ENCODE data around the gene ZNF32. TPM values are rescaled to one million over a fixed set of nuclear protein-coding genes. Genes with fewer than 3 reads are reported as not detected.

The ZNF32 gene
- total RNA-seq, 1 donor from 2014 or later = 39.9 TPM

DNA sequence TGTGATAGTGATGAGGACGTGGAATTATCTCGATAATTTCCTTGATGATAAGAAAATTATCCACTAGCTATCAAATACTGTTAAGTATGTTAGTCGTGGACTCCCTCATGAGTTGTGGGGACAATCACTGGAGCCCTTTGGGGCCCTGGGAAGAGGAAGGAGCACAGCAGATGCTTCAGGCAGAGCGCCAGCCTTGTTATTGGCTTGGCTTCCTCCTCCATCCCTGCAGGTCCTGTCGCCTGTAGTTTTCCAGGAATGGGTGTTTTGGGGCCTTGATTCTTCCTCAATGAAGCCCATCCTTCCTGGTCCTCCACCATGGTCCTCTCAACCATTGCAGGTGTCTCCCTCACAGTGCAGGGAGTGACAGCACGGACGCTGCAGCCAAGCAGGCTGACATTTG is 32.5 kb upstream of the ZNF32 start:
- Mint-ChIP-seq H3K9me3 (peaks cover 9% of the 10 kb centered on the region), H3K4me3 (no peak overlapping the region), H3K4me1 (no peaks in the 10 kb centered on the region), H3K36me3 (ENCODE audit: low read depth) (no peaks in the 10 kb centered on the region), H3K27ac (ENCODE audit: unreplicated experiment) (no peak overlapping the region), H3K27me3 (ENCODE audit: low read depth) (peaks cover 14% of the 10 kb centered on the region)
- TF ChIP-seq, protein P1, sequence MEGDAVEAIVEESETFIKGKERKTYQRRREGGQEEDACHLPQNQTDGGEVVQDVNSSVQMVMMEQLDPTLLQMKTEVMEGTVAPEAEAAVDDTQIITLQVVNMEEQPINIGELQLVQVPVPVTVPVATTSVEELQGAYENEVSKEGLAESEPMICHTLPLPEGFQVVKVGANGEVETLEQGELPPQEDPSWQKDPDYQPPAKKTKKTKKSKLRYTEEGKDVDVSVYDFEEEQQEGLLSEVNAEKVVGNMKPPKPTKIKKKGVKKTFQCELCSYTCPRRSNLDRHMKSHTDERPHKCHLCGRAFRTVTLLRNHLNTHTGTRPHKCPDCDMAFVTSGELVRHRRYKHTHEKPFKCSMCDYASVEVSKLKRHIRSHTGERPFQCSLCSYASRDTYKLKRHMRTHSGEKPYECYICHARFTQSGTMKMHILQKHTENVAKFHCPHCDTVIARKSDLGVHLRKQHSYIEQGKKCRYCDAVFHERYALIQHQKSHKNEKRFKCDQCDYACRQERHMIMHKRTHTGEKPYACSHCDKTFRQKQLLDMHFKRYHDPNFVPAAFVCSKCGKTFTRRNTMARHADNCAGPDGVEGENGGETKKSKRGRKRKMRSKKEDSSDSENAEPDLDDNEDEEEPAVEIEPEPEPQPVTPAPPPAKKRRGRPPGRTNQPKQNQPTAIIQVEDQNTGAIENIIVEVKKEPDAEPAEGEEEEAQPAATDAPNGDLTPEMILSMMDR (conservative IDR thresholded peaks at IDR 0.05) = no peak
- no peak for DNase-seq (ENCODE audit: low read depth, low spot score)

DNA sequence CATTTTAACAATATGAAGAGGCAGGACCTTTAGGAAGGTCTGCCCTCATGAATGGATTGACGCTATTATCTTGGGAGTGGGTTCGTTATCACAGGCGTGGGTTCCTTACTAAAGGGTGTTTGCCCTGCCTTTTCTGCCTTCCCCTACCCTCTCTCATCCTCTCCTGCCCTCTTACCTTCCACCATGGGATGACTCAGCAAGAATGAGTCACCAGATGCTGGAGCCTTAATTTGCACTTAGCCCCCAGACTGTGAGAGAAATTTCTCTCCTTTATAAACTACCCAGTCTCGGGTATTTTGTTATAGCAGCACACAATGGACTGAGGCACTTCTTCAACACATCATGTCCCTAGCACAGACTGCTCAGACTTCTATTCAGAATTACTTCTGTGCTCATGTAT is 31.4 kb upstream of the ZNF32 start:
- TF ChIP-seq, protein P1 (conservative IDR thresholded peaks at IDR 0.05) = no peak
- no peaks in the 10 kb centered on the region for H3K4me1 Mint-ChIP-seq
- H3K36me3 Mint-ChIP-seq (ENCODE audit: low read depth) = no peaks in the 10 kb centered on the region
- DNase-seq (ENCODE audit: low read depth, low spot score) = no peak
- H3K27ac Mint-ChIP-seq (ENCODE audit: unreplicated experiment) = no peak overlapping the region
- H3K27me3 Mint-ChIP-seq (ENCODE audit: low read depth) = peaks cover 14% of the 10 kb centered on the region
- peaks cover 9% of the 10 kb centered on the region for H3K9me3 Mint-ChIP-seq
- H3K4me3 Mint-ChIP-seq = no peak overlapping the region

DNA sequence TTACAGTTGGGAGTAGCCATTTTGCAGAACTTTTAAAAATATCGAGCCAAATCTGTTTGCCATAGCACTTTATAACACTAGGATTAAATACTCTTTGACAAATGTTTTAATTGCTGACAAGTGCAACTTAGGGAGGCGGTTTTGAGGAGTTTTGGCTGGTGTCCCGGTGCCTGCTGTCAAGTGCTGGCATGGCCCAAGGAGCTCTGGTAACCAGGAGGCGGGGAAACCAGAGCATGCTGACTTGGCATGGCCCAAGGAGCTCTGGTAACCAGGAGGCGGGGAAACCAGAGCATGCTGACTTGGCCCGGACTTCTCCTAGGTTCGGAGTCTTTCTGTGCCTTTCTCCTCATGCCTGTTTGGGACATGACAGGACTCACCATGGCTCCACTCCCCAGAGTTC is 30.8 kb upstream of the ZNF32 start:
- Mint-ChIP-seq H3K4me3 (no peak overlapping the region), H3K36me3 (ENCODE audit: low read depth) (no peaks in the 10 kb centered on the region), H3K27me3 (ENCODE audit: low read depth) (peaks cover 14% of the 10 kb centered on the region), H3K4me1 (no peaks in the 10 kb centered on the region), H3K9me3 (peaks cover 9% of the 10 kb centered on the region), H3K27ac (ENCODE audit: unreplicated experiment) (no peak overlapping the region)
- no peak for DNase-seq (ENCODE audit: low read depth, low spot score)
- TF ChIP-seq, protein P1 (conservative IDR thresholded peaks at IDR 0.05) = no peak

DNA sequence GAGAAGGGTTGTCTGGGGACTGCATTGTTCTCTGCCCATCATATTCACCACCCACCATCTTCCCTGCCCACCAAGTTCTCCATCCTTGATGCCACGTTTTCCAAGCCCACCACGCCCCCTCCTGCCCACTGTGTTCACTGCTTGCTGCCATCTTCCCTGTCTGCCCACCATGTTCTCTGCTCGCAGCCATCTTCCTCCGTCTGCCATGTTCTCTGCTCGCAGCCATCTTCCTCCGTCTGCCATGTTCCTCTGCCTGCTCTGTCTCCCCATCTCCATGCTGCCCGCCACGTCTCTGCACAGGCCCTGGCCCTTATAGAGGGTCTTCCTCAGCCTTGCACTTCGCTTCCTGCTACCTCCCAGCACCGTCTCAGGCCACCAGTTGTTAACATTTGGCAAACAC is 30.0 kb upstream of the ZNF32 start:
- Mint-ChIP-seq H3K27me3 (ENCODE audit: low read depth) (peaks cover 12% of the 10 kb centered on the region), H3K4me3 (no peak overlapping the region), H3K4me1 (no peaks in the 10 kb centered on the region), H3K36me3 (ENCODE audit: low read depth) (no peaks in the 10 kb centered on the region), H3K27ac (ENCODE audit: unreplicated experiment) (no peak overlapping the region), H3K9me3 (peaks cover 7% of the 10 kb centered on the region)
- TF ChIP-seq, protein P1 (conservative IDR thresholded peaks at IDR 0.05) = no peak
- DNase-seq (ENCODE audit: low read depth, low spot score) = no peak

DNA sequence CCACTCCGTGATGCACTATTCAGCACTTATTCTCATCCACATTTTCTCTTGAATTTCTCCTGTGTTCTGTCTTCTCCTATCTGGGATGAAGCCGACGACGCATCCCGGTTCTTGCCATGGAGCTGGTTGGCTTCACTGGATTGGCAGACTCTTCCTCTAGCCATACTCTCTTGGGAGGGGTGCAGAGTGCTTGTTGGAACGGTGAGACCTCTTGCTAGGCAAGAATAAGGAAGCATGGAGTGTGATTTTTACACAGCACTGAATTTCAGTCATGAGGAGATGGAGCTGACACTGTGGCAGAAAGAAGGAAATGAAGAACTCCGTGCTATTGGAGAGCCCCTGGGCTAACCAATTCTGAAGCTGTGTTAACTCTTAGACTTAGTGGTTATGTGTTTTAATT is 28.2 kb upstream of the ZNF32 start:
- no peaks in the 10 kb centered on the region for H3K27me3 Mint-ChIP-seq (ENCODE audit: low read depth)
- H3K4me3 Mint-ChIP-seq = no peak overlapping the region
- H3K9me3 Mint-ChIP-seq = no peaks in the 10 kb centered on the region
- no peaks in the 10 kb centered on the region for H3K4me1 Mint-ChIP-seq
- H3K36me3 Mint-ChIP-seq (ENCODE audit: low read depth) = no peaks in the 10 kb centered on the region
- DNase-seq (ENCODE audit: low read depth, low spot score) = no peak
- no peak overlapping the region for H3K27ac Mint-ChIP-seq (ENCODE audit: unreplicated experiment)
- TF ChIP-seq, protein P1 (conservative IDR thresholded peaks at IDR 0.05) = no peak

DNA sequence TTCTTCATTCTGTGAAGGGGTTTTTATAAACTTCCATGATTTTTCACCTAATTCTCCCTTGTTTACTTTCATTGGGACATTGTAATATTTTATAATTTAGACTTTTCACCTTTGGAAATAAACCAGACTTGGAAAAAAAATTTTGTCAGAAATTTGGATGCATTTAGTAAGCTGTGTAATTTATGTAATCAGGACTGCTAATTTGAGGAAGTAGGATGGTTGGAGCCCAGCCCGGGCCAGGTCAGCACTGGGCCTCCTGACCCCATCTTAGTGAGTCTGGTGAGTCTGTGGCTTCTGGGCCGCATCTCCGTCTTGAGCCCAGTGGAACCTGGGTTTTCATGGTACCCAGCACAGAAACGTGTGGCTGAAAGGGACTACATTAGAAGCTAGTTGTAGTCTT is 27.6 kb upstream of the ZNF32 start:
- no peaks in the 10 kb centered on the region for H3K36me3 Mint-ChIP-seq (ENCODE audit: low read depth)
- H3K27me3 Mint-ChIP-seq (ENCODE audit: low read depth) = peaks cover 3% of the 10 kb centered on the region
- H3K27ac Mint-ChIP-seq (ENCODE audit: unreplicated experiment) = no peak overlapping the region
- H3K9me3 Mint-ChIP-seq = no peaks in the 10 kb centered on the region
- peaks cover 4% of the 10 kb centered on the region for H3K4me1 Mint-ChIP-seq
- DNase-seq (ENCODE audit: low read depth, low spot score) = no peak
- no peak overlapping the region for H3K4me3 Mint-ChIP-seq
- TF ChIP-seq, protein P1 (conservative IDR thresholded peaks at IDR 0.05) = no peak

Data from neural crest cell (in vitro differentiated cells).